H1 (cell line): ENCODE measurements around the gene NPR2. TPM values are rescaled to one million over a fixed set of nuclear protein-coding genes. Genes with fewer than 3 reads are reported as not detected.

Source experiments
- CTCF ChIA-PET: fragments of 300-600 bp; sonication (Branson Sonifier 250); formaldehyde crosslinking; loops from one replicate; lab custom pipeline; 2021; ENCODE audit not compliant: partially characterized antibody; lab: Charles Lee
- POLR2A ChIA-PET: fragments of 300-600 bp; sonication (Branson Sonifier 250); formaldehyde crosslinking; loops from one replicate; lab custom pipeline; 2021; ENCODE audit warnings: inconsistent platforms; ENCODE audit not compliant: partially characterized antibody; lab: Charles Lee
- DNase-seq, 2 experiments: peaks; one replicate each; pipeline versions ENCODE4 v3.0.0 to v3.0.0-alpha.2; 2010 to 2022; ENCODE audit warnings: low spot score in 2 of 2, low read depth in 1 of 2, mixed read lengths in 1 of 2
- FAIRE-seq: peaks from 2 replicates; lab custom pipeline; 2011; peaks lifted over from hg19 to GRCh38; lab: Jason Lieb, UNC
- H2AFZ ChIP-seq: 2 replicates; pipeline ENCODE4 v1.8.1; 2012; ENCODE audit warnings: low read length, inconsistent platforms
- H2AK5ac ChIP-seq: 2 replicates; pipeline ENCODE4 v1.6.1; 2013; ENCODE audit warnings: low read depth, low read length
- H2BK120ac ChIP-seq: replicated peaks from 2 replicates; pipeline ENCODE3; 2013; ENCODE audit warnings: low read depth, low read length, inconsistent platforms
- H2BK12ac ChIP-seq: 2 replicates; pipeline ENCODE4 v1.6.1; 2013; ENCODE audit warnings: low read depth, low read length
- H2BK15ac ChIP-seq: 2 replicates; pipeline ENCODE4 v1.6.1; 2013; ENCODE audit warnings: low read length
- H2BK20ac ChIP-seq: 2 replicates; pipeline ENCODE4 v1.6.1; 2013; ENCODE audit warnings: low read length
- H2BK5ac ChIP-seq: 2 replicates; pipeline ENCODE4 v1.6.1; 2013; ENCODE audit warnings: low read depth, low read length
- H3K14ac ChIP-seq: 2 replicates; pipeline ENCODE4 v1.6.1; 2013; ENCODE audit warnings: inconsistent platforms; ENCODE audit not compliant: insufficient read length
- H3K18ac ChIP-seq: 2 replicates; pipeline ENCODE4 v1.6.1; 2013; ENCODE audit warnings: low read length; ENCODE audit errors: extremely low read depth
- H3K23ac ChIP-seq: 2 replicates; pipeline ENCODE4 v1.6.1; 2013; ENCODE audit warnings: inconsistent platforms; ENCODE audit not compliant: insufficient read length
- H3K23me2 ChIP-seq: 2 replicates; pipeline ENCODE4 v1.6.1; 2013; ENCODE audit warnings: low read depth, low read length
- H3K27ac ChIP-seq: 2 replicates; pipeline ENCODE4 v1.6.1; 2011; ENCODE audit warnings: low read depth, low read length, inconsistent platforms
- H3K27me3 ChIP-seq, 4 experiments: replicated peaks in 1 of 4; 1 replicate in 1 of 4; 2 replicates in 3 of 4; pipeline versions ENCODE4 v1.6.1 to v1.8.1; 2011 to 2013; ENCODE audit warnings: low read length in 3 of 4, mild to moderate bottlenecking in 3 of 4, inconsistent platforms in 2 of 4, mixed read lengths in 2 of 4, moderate library complexity in 1 of 4; ENCODE audit not compliant: control insufficient read depth in 3 of 4, insufficient read depth in 3 of 4; ENCODE audit errors: extremely low read depth in 1 of 4
- H3K36me3 ChIP-seq, 4 experiments: 2 replicates each; pipeline versions ENCODE4 v1.6.1 to v1.8.1; 2011 to 2013; ENCODE audit warnings: mild to moderate bottlenecking in 4 of 4, low read length in 3 of 4, moderate library complexity in 2 of 4, control low read depth in 1 of 4, inconsistent platforms in 1 of 4; ENCODE audit not compliant: insufficient read depth in 4 of 4, control insufficient read depth in 2 of 4
- H3K4ac ChIP-seq: replicated peaks from 2 replicates; pipeline ENCODE3; 2013; ENCODE audit warnings: low read length, low read depth, mixed read lengths, inconsistent platforms; ENCODE audit not compliant: insufficient read length
- H3K4me1 ChIP-seq, 4 experiments: replicated peaks in 1 of 4; 1 replicate in 1 of 4; 2 replicates in 3 of 4; pipeline versions ENCODE4 v1.6.1 to v1.8.1; 2011 to 2013; ENCODE audit warnings: low read length in 3 of 4, inconsistent platforms in 2 of 4, mixed read lengths in 1 of 4; ENCODE audit not compliant: insufficient read depth in 4 of 4, control insufficient read depth in 3 of 4
- H3K4me2 ChIP-seq, 2 experiments: 2 replicates each; pipeline versions ENCODE4 v1.6.1 to v1.8.1; 2011 to 2013; ENCODE audit warnings: low read depth in 2 of 2, low read length in 2 of 2, control low read depth in 1 of 2, inconsistent platforms in 1 of 2, mild to moderate bottlenecking in 1 of 2; ENCODE audit not compliant: insufficient read depth in 1 of 2
- H3K4me3 ChIP-seq, 4 experiments: fragments of 200-600, 300-600 bp in 1 of 4; sonication (generic), shearing (Covaris generic), sonication (Bioruptor Twin) in 1 of 4; 2 replicates each; pipeline versions ENCODE4 v1.5.1 to v1.8.1; 2011 to 2016; ENCODE audit warnings: low read length in 4 of 4, low read depth in 3 of 4, control low read depth in 2 of 4, inconsistent platforms in 2 of 4, mild to moderate bottlenecking in 2 of 4, mixed read lengths in 1 of 4, moderate library complexity in 1 of 4; ENCODE audit not compliant: insufficient read depth in 2 of 4; ENCODE audit errors: extremely low read depth in 1 of 4
- H3K56ac ChIP-seq: replicated peaks from 2 replicates; pipeline ENCODE3; 2013; ENCODE audit warnings: low read depth, mild to moderate bottlenecking, mixed read lengths, low read length, inconsistent platforms; ENCODE audit not compliant: insufficient read length
- H3K79me1 ChIP-seq: 2 replicates; pipeline ENCODE4 v1.6.1; 2013; ENCODE audit warnings: low read depth, low read length, control low read depth
- H3K79me2 ChIP-seq, 2 experiments: 2 replicates each; pipeline versions ENCODE4 v1.6.1 to v1.8.1; 2012 to 2013; ENCODE audit warnings: low read length in 2 of 2, mild to moderate bottlenecking in 2 of 2, inconsistent platforms in 1 of 2; ENCODE audit not compliant: insufficient read depth in 2 of 2, control insufficient read depth in 1 of 2
- H3K9ac ChIP-seq, 4 experiments: replicated peaks in 1 of 4; 1 replicate in 1 of 4; 2 replicates in 3 of 4; pipeline versions ENCODE4 v1.6.1 to v1.8.1; 2011 to 2013; ENCODE audit warnings: low read depth in 3 of 4, low read length in 3 of 4, control low read depth in 2 of 4, mild to moderate bottlenecking in 2 of 4, moderate library complexity in 2 of 4, inconsistent platforms in 1 of 4; ENCODE audit errors: extremely low read depth in 1 of 4
- H3K9me3 ChIP-seq, 2 experiments: 2 replicates each; pipeline versions ENCODE4 v1.6.1 to v1.8.1; 2012 to 2013; ENCODE audit warnings: mild to moderate bottlenecking in 2 of 2, moderate library complexity in 2 of 2, control low read depth in 1 of 2, inconsistent platforms in 1 of 2, low read depth in 1 of 2, low read length in 1 of 2, mixed read lengths in 1 of 2; ENCODE audit not compliant: insufficient read depth in 2 of 2
- H4K20me1 ChIP-seq, 2 experiments: replicated peaks in 1 of 2; 2 replicates each; pipeline versions ENCODE3 to v1.8.1; 2011 to 2013; ENCODE audit warnings: inconsistent platforms in 2 of 2, low read length in 2 of 2, mild to moderate bottlenecking in 1 of 2; ENCODE audit not compliant: insufficient read depth in 2 of 2, control insufficient read depth in 1 of 2
- H4K5ac ChIP-seq: 2 replicates; pipeline ENCODE4 v1.6.1; 2013; ENCODE audit warnings: low read length, low read depth, mixed read lengths, inconsistent platforms; ENCODE audit not compliant: insufficient read length
- H4K8ac ChIP-seq: 2 replicates; pipeline ENCODE4 v1.8.0; 2013; ENCODE audit warnings: mild to moderate bottlenecking, moderate library complexity, low read length, inconsistent platforms; ENCODE audit not compliant: insufficient read depth; ENCODE audit errors: extremely low read depth
- H4K91ac ChIP-seq: replicated peaks from 2 replicates; pipeline ENCODE3; 2013; ENCODE audit warnings: low read length, mixed read lengths, inconsistent platforms; ENCODE audit not compliant: insufficient read length
- POLR2A ChIP-seq, 2 experiments: IDR thresholded peaks; 1 replicate in 1 of 2; 2 replicates in 1 of 2; pipeline ENCODE4 v1.6.1; 2011; ENCODE audit warnings: low read depth in 2 of 2, low read length in 2 of 2, mild to moderate bottlenecking in 2 of 2; ENCODE audit errors: control extremely low read depth in 1 of 2
- ZNF274 ChIP-seq: IDR thresholded peaks from 2 replicates; pipeline ENCODE4 v1.7.0; 2012; ENCODE audit warnings: low read length, borderline replicate concordance; ENCODE audit errors: extremely low read depth
- WGBS, 2 experiments: shearing (Covaris generic) in 1 of 2; methylation state at CpG; one replicate each; pipeline versions ENCODE4 v1.1.6 to v1.1.7; 2013 to 2015; ENCODE audit warnings: low lambda C conversion rate in 2 of 2, mixed read lengths in 2 of 2, inconsistent platforms in 1 of 2, low coverage in 1 of 2, missing lambda C conversion rate in 1 of 2; ENCODE audit not compliant: insufficient replicate concordance in 2 of 2, insufficient coverage in 1 of 2, insufficient read length in 1 of 2; ENCODE audit errors: extremely low coverage in 1 of 2, missing lambda C conversion rate in 1 of 2; 5-methylcytosine and 5-hydroxymethylcytosine counted together
- polyA plus RNA-seq, 7 experiments: library from polyadenylated mRNA; depleted of rRNA in 3 of 7; stranded (reverse) in 5 of 7; unstranded in 2 of 7; fragments of >200 nt in 5 of 7; fragments of 200-250 nt in 2 of 7; gene quantifications; 1 replicate in 5 of 7; 2 replicates in 1 of 7; 4 replicates in 1 of 7; pipeline versions ENCODE4 v1.2.1 to v1.2.3, GENCODE V29; 2011 to 2013; ENCODE audit warnings: missing spikeins in 2 of 7, mixed read lengths in 2 of 7
- total RNA-seq: library from RNA; stranded (reverse); fragmentation: NEBNext Ultra II Directional; extraction: Animal tissue kit (Norgen Biotek cat#: 25700); gene quantifications from 2 replicates; pipeline ENCODE4 v1.2.1, GENCODE V29; 2021

Gene NPR2
- total and polyA plus RNA-seq, 2 of the 8 experiments (the other 6 are each of a cell fraction or from before 2014, with no cell fraction given), result 11.0 to 17.0 TPM

- CTCF ChIA-PET, result interaction anchor here (0.7 to 0.9 kb wide), 4 partner anchors 8 to 26 kb away, joined by 3 to 4 read pairs (median 4); no protein-coding TSS in a partner anchor
- DNase-seq (no peak), FAIRE-seq (no peak)
- H3K4me3 ChIP-seq, result no peak overlapping the region
- H2BK120ac ChIP-seq, result no peak overlapping the region
- H3K18ac ChIP-seq, result no peak overlapping the region
- H3K56ac ChIP-seq, result no peak overlapping the region
- WGBS, 2 experiments, result 87% methylated on average over 2 of the region's 2 CpGs; no CpG with 5 or more reads in 1 of the 2 experiments
- no peak overlapping the region for H3K4me2 ChIP-seq
- no peak overlapping the region for H3K4ac ChIP-seq
- no peak overlapping the region for H2AFZ ChIP-seq
- POLR2A ChIA-PET, result interaction anchor here (0.6 to 0.9 kb wide), 4 partner anchors 12 to 31 kb away, joined by 3 to 4 read pairs (median 3); partner anchors contain the start of genes CREB3, GBA2 and RGP1
- H4K8ac ChIP-seq, result no peak overlapping the region
- H2BK5ac ChIP-seq, result no peak overlapping the region
- H3K9me3 ChIP-seq, result no peaks in the 10 kb centered on the region
- peaks cover 0 to 20% of the 10 kb centered on the region in 2 experiments; a peak in 2 of 4 replicates for H3K79me2 ChIP-seq
- no peak overlapping the region for H2AK5ac ChIP-seq
- no peak overlapping the region for H3K9ac ChIP-seq
- no peaks in the 10 kb centered on the region for H3K36me3 ChIP-seq
- no peak overlapping the region for H3K27ac ChIP-seq
- H3K4me1 ChIP-seq, result no peaks in the 10 kb centered on the region
- H3K23me2 ChIP-seq, result no peaks in the 10 kb centered on the region
- H3K79me1 ChIP-seq, result no peaks in the 10 kb centered on the region
- TF ChIP-seq POLR2A (IDR thresholded peaks at IDR 0.05; ENCODE audit: control extremely low read depth in 1 of 2, low read depth in 2 of 2, low read length in 2 of 2) (no peak), ZNF274 (no peak)
- TF ChIP-seq, all 59 proteins: peak for 0
- H3K27me3 ChIP-seq, result no peaks in the 10 kb centered on the region
- H4K5ac ChIP-seq, result no peak overlapping the region
- no peak overlapping the region for H4K91ac ChIP-seq
- no peak overlapping the region for H2BK12ac ChIP-seq
- H2BK15ac ChIP-seq, result no peak overlapping the region
- no peak overlapping the region for H3K14ac ChIP-seq
- H2BK20ac ChIP-seq, result no peak overlapping the region
- H4K20me1 ChIP-seq, result no peaks in the 10 kb centered on the region
- H3K23ac ChIP-seq, result no peak overlapping the region
These were observed 28.2 kb upstream of the NPR2 start for GRCh38 chr9:35763181-35763580.
